ENCODE results near the gene ZP1.

- TF ChIP-seq CTCF (conservative IDR thresholded peaks at IDR 0.05; ENCODE audit: low read depth, low read length), result no peak
- TF ChIP-seq EZH2 (IDR thresholded peaks at IDR 0.05; ENCODE audit: borderline replicate concordance, low read depth, low read length, poor library complexity, severe bottlenecking), result no peak
Observed at GRCh38 chr11:60830478-60831142, 36.7 kb upstream of the ZP1 start.

All from A673 (cell line).